CD4-positive, CD25-positive, alpha-beta regulatory T cell (primary cell): ENCODE data around the gene SDK1. TPM values are rescaled to one million over a fixed set of nuclear protein-coding genes. Genes with fewer than 3 reads are reported as not detected.
A peak's percentile ranks its signal among the peaks of the same experiment; 100 is the strongest.

Source experiments
- ATAC-seq, 2 donors: fragments of 150-1000 bp; cut with Tn5 transposase; one replicate each; pipeline ENCODE4 v1.10.0; 2021; ENCODE audit warnings: low read depth in 2 of 2, moderate number of reproducible peaks in 2 of 2, moderate library complexity in 1 of 2
- DNase-seq, 3 donors: peaks; one replicate each; pipeline versions ENCODE4 v3.0.0 to v3.0.0-alpha.2; 2012 to 2022; ENCODE audit warnings: mixed read lengths in 1 of 3
- H3K27ac ChIP-seq: one replicate; pipeline ENCODE4 v1.7.0; 2013; ENCODE audit warnings: mild to moderate bottlenecking, low read length; ENCODE audit not compliant: insufficient read depth, poor library complexity, severe bottlenecking
- H3K27me3 ChIP-seq: one replicate; pipeline ENCODE4 v1.7.0; 2013; ENCODE audit warnings: low read length; ENCODE audit not compliant: control insufficient read depth, insufficient read depth
- H3K36me3 ChIP-seq: one replicate; pipeline ENCODE4 v1.7.0; 2013; ENCODE audit warnings: mild to moderate bottlenecking, low read length, moderate library complexity; ENCODE audit not compliant: control insufficient read depth, insufficient read depth
- H3K4me1 ChIP-seq: 2 replicates; pipeline ENCODE4 v1.7.0; 2013; ENCODE audit warnings: mild to moderate bottlenecking, low read length; ENCODE audit not compliant: insufficient read depth, control insufficient read depth, poor library complexity, severe bottlenecking
- H3K4me3 ChIP-seq: one replicate; pipeline ENCODE4 v1.7.0; 2013; ENCODE audit warnings: low read depth, mild to moderate bottlenecking, low read length, moderate library complexity
- H3K9me3 ChIP-seq, 2 experiments: 1 replicate in 1 of 2; 2 replicates in 1 of 2; pipeline ENCODE4 v1.7.0; 2013; ENCODE audit warnings: low read length in 2 of 2, mild to moderate bottlenecking in 1 of 2, moderate library complexity in 1 of 2; ENCODE audit not compliant: control insufficient read depth in 2 of 2
- H3K27ac Mint-ChIP-seq, 3 donors: one replicate each; pipeline ENCODE4 v1.8.0; 2020 to 2022; ENCODE audit warnings: mild to moderate bottlenecking in 3 of 3, mixed read lengths in 3 of 3, moderate library complexity in 2 of 3
- H3K27me3 Mint-ChIP-seq: one replicate; pipeline ENCODE4 v1.8.0; 2022; ENCODE audit warnings: mild to moderate bottlenecking, mixed read lengths
- H3K36me3 Mint-ChIP-seq: one replicate; pipeline ENCODE4 v1.8.0; 2020; ENCODE audit warnings: mixed read lengths
- H3K4me1 Mint-ChIP-seq, 4 donors: one replicate each; pipeline ENCODE4 v1.8.0; 2020 to 2022; ENCODE audit warnings: mixed read lengths in 4 of 4, mild to moderate bottlenecking in 1 of 4
- H3K4me3 Mint-ChIP-seq, 4 donors: one replicate each; pipeline ENCODE4 v1.8.0; 2020 to 2022; ENCODE audit warnings: mild to moderate bottlenecking in 4 of 4, mixed read lengths in 4 of 4, moderate library complexity in 3 of 4
- H3K9me3 Mint-ChIP-seq, 7 donors: one replicate each; pipeline ENCODE4 v1.8.0; 2020 to 2022; ENCODE audit warnings: mixed read lengths in 7 of 7, mild to moderate bottlenecking in 3 of 7, moderate library complexity in 2 of 7
- polyA plus RNA-seq, 4 donors: library from polyadenylated mRNA; unstranded; fragments of 300-500 nt; fragmentation: Illumina TruSeq; gene quantifications; one replicate each; pipeline ENCODE4 v1.2.3, GENCODE V29; 2021
- total RNA-seq: library from RNA; stranded (reverse); gene quantifications from one replicate; pipeline ENCODE4 v1.2.3, GENCODE V29; 2022

Gene SDK1
- total and polyA plus RNA-seq, 5 donors from 2014 or later = 0.47 TPM; not detected in 4

DNA sequence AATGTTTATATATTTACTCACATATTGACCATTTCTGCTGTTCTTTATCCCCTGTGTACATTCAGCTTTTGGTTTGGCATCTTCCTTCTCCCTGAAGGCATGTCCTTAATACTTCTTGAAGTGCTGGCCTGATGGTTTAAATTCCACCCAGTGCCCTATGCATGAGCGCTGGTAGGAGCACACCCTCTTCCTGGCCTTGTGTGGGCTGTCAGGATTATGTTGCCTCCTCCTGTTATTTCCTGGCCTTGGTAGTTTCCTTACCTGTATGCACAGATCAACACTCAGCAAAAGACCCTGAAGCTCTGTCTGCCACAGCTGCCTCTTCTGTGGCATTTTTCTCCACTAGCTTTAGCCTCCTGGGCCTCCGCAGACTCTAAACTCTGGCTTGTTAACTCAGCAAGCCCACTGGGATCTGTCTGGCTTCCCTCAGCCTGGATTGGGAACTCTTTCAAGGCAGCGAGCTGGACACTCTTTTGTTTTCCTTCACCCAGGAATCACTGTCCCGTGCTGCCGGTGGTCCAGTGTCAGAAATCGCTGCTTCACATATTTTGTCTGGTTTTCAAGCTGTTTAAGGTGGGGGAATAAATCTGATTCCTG is 595.2 kb downstream of the SDK1 start:
- H3K4me3 ChIP-seq = no peak overlapping the region
- DNase-seq (no peak), ATAC-seq (no peak)
- no peak overlapping the region for H3K4me3 Mint-ChIP-seq
- peaks cover 6% of the 10 kb centered on the region for H3K27me3 Mint-ChIP-seq
- peaks cover 2% of the 10 kb centered on the region for H3K27me3 ChIP-seq
- H3K27ac Mint-ChIP-seq = no peak overlapping the region
- no peak overlapping the region for H3K27ac ChIP-seq
- H3K9me3 Mint-ChIP-seq = no peaks in the 10 kb centered on the region
- H3K4me1 ChIP-seq = no peaks in the 10 kb centered on the region
- H3K36me3 Mint-ChIP-seq = no peaks in the 10 kb centered on the region
- H3K36me3 ChIP-seq = no peaks in the 10 kb centered on the region
- H3K4me1 Mint-ChIP-seq = peaks cover 0 to 3% (median 0%) of the 10 kb centered on the region in 4 donors
- H3K9me3 ChIP-seq = no peaks in the 10 kb centered on the region

GRCh38 chr7:3897430-3898372 is 596.6 kb downstream of the SDK1 start:
- H3K9me3 ChIP-seq = no peaks in the 10 kb centered on the region
- H3K4me3 ChIP-seq = no peak overlapping the region
- Mint-ChIP-seq H3K9me3 (no peaks in the 10 kb centered on the region), H3K4me3 (no peak overlapping the region), H3K36me3 (no peaks in the 10 kb centered on the region), H3K27ac (no peak overlapping the region), H3K27me3 (peaks cover 11% of the 10 kb centered on the region), H3K4me1 (peaks cover 0 to 3% (median 0%) of the 10 kb centered on the region in 4 donors)
- H3K4me1 ChIP-seq = no peaks in the 10 kb centered on the region
- H3K27ac ChIP-seq = no peak overlapping the region
- H3K27me3 ChIP-seq = peaks cover 2% of the 10 kb centered on the region
- DNase-seq (peak; percentile 14 to 66 (median 45)), ATAC-seq (peak in 1 of 2 donors; percentile 34)
- H3K36me3 ChIP-seq = no peaks in the 10 kb centered on the region

DNA sequence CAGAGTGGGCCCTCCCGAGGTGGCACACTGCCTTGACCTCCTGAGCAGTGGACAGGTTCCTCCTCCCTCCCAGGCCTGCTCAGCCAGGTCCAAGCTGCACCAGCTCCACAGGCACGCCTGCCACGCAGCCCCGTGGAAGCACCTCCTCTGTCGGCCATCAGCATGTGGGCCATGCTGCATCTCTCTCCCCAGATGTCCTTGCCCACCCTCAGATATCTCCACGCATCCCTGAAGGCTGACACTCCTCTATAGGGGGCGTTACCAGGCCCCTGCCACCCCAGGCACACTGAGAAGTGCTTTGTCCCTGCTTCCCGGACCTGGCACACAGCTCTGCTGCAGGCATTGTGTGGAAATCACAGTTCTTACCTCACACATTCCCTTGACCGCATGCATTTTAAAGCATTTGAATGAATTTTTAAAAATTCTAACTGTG is 598.5 kb downstream of the SDK1 start:
- Histone ChIP-seq H3K36me3 (no peaks in the 10 kb centered on the region), H3K27ac (no peak overlapping the region), H3K4me1 (no peaks in the 10 kb centered on the region), H3K27me3 (peaks cover 2% of the 10 kb centered on the region), H3K4me3 (no peak overlapping the region), H3K9me3 (no peaks in the 10 kb centered on the region)
- Mint-ChIP-seq H3K27ac (no peak overlapping the region), H3K36me3 (no peaks in the 10 kb centered on the region), H3K4me1 (peaks cover 0 to 3% (median 0%) of the 10 kb centered on the region in 4 donors), H3K9me3 (no peaks in the 10 kb centered on the region), H3K4me3 (no peak overlapping the region), H3K27me3 (peaks cover 17% of the 10 kb centered on the region)
- DNase-seq (no peak), ATAC-seq (no peak)

DNA sequence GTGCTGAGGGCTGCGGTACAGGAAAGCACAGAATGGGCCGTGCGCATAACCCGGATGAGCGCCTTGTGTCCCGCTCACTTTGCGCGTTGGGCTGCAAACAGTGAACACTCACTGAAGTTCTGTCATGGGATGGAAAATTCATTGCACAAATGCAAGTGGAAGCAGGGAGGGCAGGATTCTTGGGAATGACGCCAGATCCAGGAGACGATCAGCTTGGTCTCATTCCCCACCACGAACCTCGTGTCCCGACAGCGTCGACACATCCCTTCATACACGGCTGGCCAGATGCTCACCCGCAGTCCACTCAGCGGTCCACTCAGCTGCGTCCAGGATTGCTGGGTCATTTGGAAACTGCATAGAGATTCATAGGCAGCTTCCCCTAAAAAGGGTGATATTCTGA is 607.1 kb downstream of the SDK1 start:
- H3K36me3 ChIP-seq = no peaks in the 10 kb centered on the region
- H3K27ac ChIP-seq = no peak overlapping the region
- H3K27me3 Mint-ChIP-seq = peaks cover 6% of the 10 kb centered on the region
- no peaks in the 10 kb centered on the region for H3K27me3 ChIP-seq
- no peaks in the 10 kb centered on the region for H3K36me3 Mint-ChIP-seq
- H3K9me3 ChIP-seq = no peaks in the 10 kb centered on the region
- no peak overlapping the region for H3K27ac Mint-ChIP-seq
- no peak for DNase-seq
- no peaks in the 10 kb centered on the region for H3K4me1 ChIP-seq
- H3K9me3 Mint-ChIP-seq = peaks cover 0 to 2% (median 0%) of the 10 kb centered on the region in 7 donors
- no peak overlapping the region for H3K4me3 ChIP-seq
- no peak for ATAC-seq
- H3K4me3 Mint-ChIP-seq = no peak overlapping the region
- H3K4me1 Mint-ChIP-seq = no peaks in the 10 kb centered on the region

DNA sequence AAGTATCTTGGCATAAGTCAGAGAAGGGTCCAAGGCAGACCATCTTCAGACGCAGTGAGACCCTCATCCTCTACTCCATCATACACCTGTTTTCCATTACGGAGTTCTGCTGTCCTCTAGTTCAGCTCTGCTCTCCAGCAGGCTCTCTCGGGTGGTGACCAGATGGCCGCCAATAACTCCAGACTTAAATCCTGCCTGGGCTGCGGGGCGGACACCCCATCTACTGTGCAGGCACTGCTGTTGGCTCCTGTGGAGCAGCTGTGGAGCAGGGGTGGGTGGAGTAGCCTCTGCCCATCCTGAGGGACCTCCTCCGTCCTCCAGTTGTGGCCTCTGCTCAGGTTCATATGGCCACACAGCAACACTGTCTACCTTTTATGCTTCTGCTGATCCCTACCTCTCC is 608.1 kb downstream of the SDK1 start:
- Histone ChIP-seq H3K4me1 (no peaks in the 10 kb centered on the region), H3K4me3 (no peak overlapping the region), H3K27ac (no peak overlapping the region), H3K9me3 (no peaks in the 10 kb centered on the region), H3K36me3 (no peaks in the 10 kb centered on the region), H3K27me3 (no peaks in the 10 kb centered on the region)
- Mint-ChIP-seq H3K9me3 (peaks cover 0 to 2% (median 0%) of the 10 kb centered on the region in 7 donors), H3K4me1 (no peaks in the 10 kb centered on the region), H3K36me3 (no peaks in the 10 kb centered on the region), H3K4me3 (no peak overlapping the region), H3K27ac (no peak overlapping the region), H3K27me3 (no peaks in the 10 kb centered on the region)
- DNase-seq = no peak
- no peak for ATAC-seq

GRCh38 chr7:3910054-3910453 is 609.0 kb downstream of the SDK1 start:
- H3K27ac ChIP-seq = no peak overlapping the region

DNA sequence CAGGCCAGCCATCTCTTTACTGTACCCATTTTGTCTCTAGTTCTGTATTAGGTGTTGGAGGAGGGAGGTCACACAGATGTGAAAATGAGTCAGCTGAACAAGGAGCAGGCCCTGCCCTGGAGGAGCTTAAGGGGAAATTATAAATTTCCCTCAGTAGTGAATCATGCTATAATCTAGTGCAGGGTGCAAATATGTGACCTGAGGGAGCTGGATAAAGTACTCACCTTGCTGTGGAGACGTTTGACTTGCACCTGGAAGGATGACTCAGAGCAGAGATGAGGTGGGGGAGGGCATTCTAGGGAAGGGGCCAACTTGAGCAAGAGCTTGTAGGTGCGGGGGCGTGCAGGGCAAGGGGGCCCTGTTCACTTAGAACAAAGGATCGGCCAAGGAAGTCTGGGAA is 610.6 kb downstream of the SDK1 start:
- Mint-ChIP-seq H3K36me3 (no peaks in the 10 kb centered on the region), H3K4me3 (peak overlapping the region in 1 of 4 donors; percentile 49), H3K27me3 (no peaks in the 10 kb centered on the region), H3K4me1 (no peaks in the 10 kb centered on the region), H3K9me3 (peaks cover 0 to 2% (median 0%) of the 10 kb centered on the region in 7 donors), H3K27ac (no peak overlapping the region)
- no peaks in the 10 kb centered on the region for H3K27me3 ChIP-seq
- DNase-seq (no peak), ATAC-seq (no peak)
- H3K4me3 ChIP-seq = no peak overlapping the region
- H3K9me3 ChIP-seq = no peaks in the 10 kb centered on the region
- H3K4me1 ChIP-seq = no peaks in the 10 kb centered on the region
- no peak overlapping the region for H3K27ac ChIP-seq
- no peaks in the 10 kb centered on the region for H3K36me3 ChIP-seq

More at GRCh38 chr7:3910054-3910453, 609.0 kb downstream of the SDK1 start:
- no peaks in the 10 kb centered on the region for H3K36me3 ChIP-seq
- H3K4me3 ChIP-seq = no peak overlapping the region
- DNase-seq (no peak), ATAC-seq (no peak)
- no peaks in the 10 kb centered on the region for H3K4me1 ChIP-seq
- Mint-ChIP-seq H3K4me3 (no peak overlapping the region), H3K4me1 (no peaks in the 10 kb centered on the region), H3K27me3 (no peaks in the 10 kb centered on the region), H3K36me3 (no peaks in the 10 kb centered on the region), H3K27ac (no peak overlapping the region), H3K9me3 (peaks cover 0 to 2% (median 0%) of the 10 kb centered on the region in 7 donors)
- H3K27me3 ChIP-seq = no peaks in the 10 kb centered on the region
- no peaks in the 10 kb centered on the region for H3K9me3 ChIP-seq
